ENCODE results near the gene DYNLT1.

The DYNLT1 gene

GRCh38 chr6:158591134-158591809 is 53.3 kb downstream of the DYNLT1 start:
- H3K36me3 Mint-ChIP-seq (ENCODE audit: insufficient read depth): peaks cover 69% of the 10 kb centered on the region
- DNase-seq (ENCODE audit: low spot score in 2 of 2) (no peak), ATAC-seq (replicated peaks; ENCODE audit: extremely low read depth, poor library complexity, severe bottlenecking) (no peak)
- no peaks in the 10 kb centered on the region for H3K27me3 Mint-ChIP-seq
- H3K4me1 Mint-ChIP-seq: peaks cover 13% of the 10 kb centered on the region
- no peak overlapping the region for H3K4me3 Mint-ChIP-seq
- peak overlapping the region; percentile 26 for H3K27ac Mint-ChIP-seq (ENCODE audit: low read depth)
- H3K9me3 Mint-ChIP-seq: no peaks in the 10 kb centered on the region

GRCh38 chr6:158589366-158589765 is 55.2 kb downstream of the DYNLT1 start:
- no peak for DNase-seq (ENCODE audit: low spot score in 2 of 2)
- H3K36me3 Mint-ChIP-seq (ENCODE audit: insufficient read depth): peaks cover 73% of the 10 kb centered on the region
- no peaks in the 10 kb centered on the region for H3K27me3 Mint-ChIP-seq
- peaks cover 14% of the 10 kb centered on the region for H3K4me1 Mint-ChIP-seq
- H3K9me3 Mint-ChIP-seq: no peaks in the 10 kb centered on the region
- ATAC-seq (replicated peaks; ENCODE audit: extremely low read depth, poor library complexity, severe bottlenecking): no peak
- no peak overlapping the region for H3K27ac Mint-ChIP-seq (ENCODE audit: low read depth)
- no peak overlapping the region for H3K4me3 Mint-ChIP-seq

GRCh38 chr6:158586652-158587051 is 57.9 kb downstream of the DYNLT1 start:
- peaks cover 26% of the 10 kb centered on the region for H3K4me1 Mint-ChIP-seq
- DNase-seq (ENCODE audit: low spot score in 2 of 2): no peak
- ATAC-seq (replicated peaks; ENCODE audit: extremely low read depth, poor library complexity, severe bottlenecking): no peak
- no peaks in the 10 kb centered on the region for H3K27me3 Mint-ChIP-seq
- no peak overlapping the region for H3K27ac Mint-ChIP-seq (ENCODE audit: low read depth)
- H3K9me3 Mint-ChIP-seq: no peaks in the 10 kb centered on the region
- H3K4me3 Mint-ChIP-seq: no peak overlapping the region
- peaks cover 73% of the 10 kb centered on the region for H3K36me3 Mint-ChIP-seq (ENCODE audit: insufficient read depth)
